Fibroblast of skin of right quadriceps (primary cell): ENCODE data around the gene SH3BGRL3.
"Not testable (repeated sequence)": the region's sequence is repeated elsewhere in the genome, so short reads cannot be mapped to it uniquely, and the experiment has no call there.

Experiments
- DNase-seq: peaks from one replicate; pipeline ENCODE4 v3.0.0-alpha.2; 2013

The SH3BGRL3 gene

GRCh38 chr1:26318338-26319064, 38.6 kb downstream of the SH3BGRL3 start:
- DNase-seq: no peak

DNA sequence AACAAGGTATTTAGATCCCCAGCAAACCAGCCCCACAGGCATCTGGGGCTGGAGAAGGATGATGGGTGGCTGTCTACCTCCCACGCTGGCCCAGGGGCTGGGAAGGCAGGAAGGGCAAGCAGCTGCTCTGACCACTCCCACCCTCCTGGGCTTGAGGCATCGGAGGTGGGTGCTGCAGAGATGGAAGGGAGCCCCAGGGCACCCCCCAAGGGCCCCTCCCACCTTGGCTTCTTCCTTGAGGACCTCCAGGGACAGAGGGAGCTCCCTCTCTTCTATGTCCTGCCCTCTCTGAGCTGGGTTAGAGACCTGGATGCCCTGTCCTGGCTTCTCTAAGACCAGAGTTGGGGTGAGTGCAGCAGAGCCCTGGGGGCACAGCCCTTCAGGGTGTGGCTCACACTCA, 41.0 kb downstream of the SH3BGRL3 start:
- no peak for DNase-seq

DNA sequence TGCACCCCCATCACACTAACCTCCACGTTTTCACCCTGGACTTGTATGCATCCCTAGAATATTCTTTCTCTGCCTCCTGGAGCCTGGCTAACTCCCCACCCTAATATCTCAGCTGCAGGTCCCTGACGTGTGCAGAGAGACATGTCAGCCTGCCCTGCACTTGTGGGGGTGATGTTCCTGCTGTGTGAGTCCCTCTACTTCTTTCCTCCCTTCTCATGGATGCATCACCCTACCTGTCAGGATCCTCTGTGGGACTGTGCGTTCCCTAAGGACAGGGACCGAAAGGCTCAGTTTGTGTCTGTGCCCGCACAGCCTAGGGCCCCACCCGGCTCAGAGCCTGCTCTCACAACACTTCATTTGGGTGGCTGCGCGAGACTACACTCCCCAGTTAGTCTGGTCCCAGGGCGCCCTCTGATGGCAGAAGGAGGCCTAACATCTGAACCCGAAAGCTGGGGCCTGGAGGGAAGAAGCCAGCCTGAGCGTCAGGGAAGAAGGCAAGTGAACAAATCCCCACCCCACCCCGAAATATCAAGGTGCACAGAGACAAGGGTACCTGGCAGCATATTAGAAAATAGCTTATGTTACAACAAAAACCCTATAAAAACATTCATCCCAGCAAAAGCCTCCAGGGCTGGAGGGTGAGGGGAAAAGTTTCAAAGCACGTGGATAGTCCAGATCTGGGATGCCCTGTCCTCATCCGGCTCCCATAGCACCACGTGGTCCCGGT, 41.6 kb downstream of the SH3BGRL3 start:
- peak; percentile 77 for DNase-seq

GRCh38 chr1:26322042-26322331, 42.1 kb downstream of the SH3BGRL3 start:
- no peak for DNase-seq

DNA sequence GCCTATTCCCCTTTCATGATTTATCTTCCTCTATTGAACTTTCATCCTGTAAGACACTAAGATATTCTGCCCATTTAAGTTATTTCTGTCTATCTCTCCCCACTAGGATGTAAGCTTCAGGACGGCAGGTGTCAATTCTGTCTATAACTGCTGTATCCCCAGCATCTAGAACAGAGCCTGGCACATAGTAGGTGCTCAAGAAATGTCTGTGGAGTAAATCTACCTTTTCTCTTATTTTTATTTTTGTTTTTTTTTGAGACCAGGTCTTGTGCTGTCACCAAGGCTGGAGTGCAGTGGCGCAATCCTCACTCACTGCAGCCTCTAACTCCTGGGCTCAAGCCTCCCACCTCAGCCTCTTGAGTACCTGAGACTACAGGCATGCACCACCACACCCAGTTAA, 43.5 kb downstream of the SH3BGRL3 start:
- DNase-seq: no peak

GRCh38 chr1:26324550-26324949, 44.7 kb downstream of the SH3BGRL3 start:
- no peak for DNase-seq

- DNase-seq: no peak
These were observed 48.1 kb downstream of the SH3BGRL3 start for GRCh38 chr1:26327956-26328362.

GRCh38 chr1:26328597-26328996, 48.7 kb downstream of the SH3BGRL3 start:
- DNase-seq: no peak

DNA sequence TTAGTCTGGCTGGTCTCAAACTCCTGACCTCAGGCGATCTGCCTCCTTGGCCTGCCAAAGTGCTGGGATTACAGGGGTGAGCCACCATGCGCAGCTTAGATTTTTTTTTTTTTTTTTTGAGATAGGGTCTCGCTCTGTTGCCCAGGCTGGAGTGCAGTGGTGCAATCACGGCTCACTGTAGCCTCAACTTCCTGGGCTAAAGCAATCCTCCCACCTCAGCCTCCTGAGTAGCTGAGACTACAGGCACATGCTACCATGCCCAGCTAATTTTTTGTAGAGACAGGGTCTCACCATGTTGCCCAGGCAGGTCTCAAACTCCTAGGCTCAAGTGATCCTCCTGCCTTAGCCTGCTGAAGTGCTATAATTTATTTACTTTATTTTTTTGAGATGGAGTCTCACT, 49.5 kb downstream of the SH3BGRL3 start:
- DNase-seq: not testable (repeated sequence)

GRCh38 chr1:26330276-26330675, 50.4 kb downstream of the SH3BGRL3 start:
- DNase-seq: no peak
